Stimulated activated CD8-positive, alpha-beta memory T cell treated with anti-CD3 and anti-CD28 coated beads, Interleukin-15, amount 100 ng/mL, for 48 hours (primary cell): ENCODE data around the gene TAGLN2.
A peak's percentile ranks its signal among the peaks of the same experiment; 100 is the strongest.
"Not testable (repeated sequence)": the region's sequence is repeated elsewhere in the genome, so short reads cannot be mapped to it uniquely, and the experiment has no call there.

Experiments used
- DNase-seq, 2 donors: peaks; one replicate each; pipeline ENCODE4 v3.0.0-alpha.2; 2020; ENCODE audit warnings: low read depth in 2 of 2

TAGLN2 gene

GRCh38 chr1:159900755-159901360, 24.4 kb downstream of the TAGLN2 start:
- DNase-seq = no peak

- DNase-seq = no peak
Observed at GRCh38 chr1:159900086-159900680, 25.1 kb downstream of the TAGLN2 start, which contains the start of gene CFAP45. Gene CFAP45 (minus strand): TSS chr1:159900165. CDS start chr1:159900098, 67 bp downstream.

- not testable (repeated sequence) for DNase-seq
Observed at GRCh38 chr1:159899634-159900033, 25.7 kb downstream of the TAGLN2 start.

- no peak for DNase-seq
Observed at GRCh38 chr1:159898527-159898926, 26.8 kb downstream of the TAGLN2 start.

- no peak for DNase-seq
Observed at GRCh38 chr1:159897962-159898361, 27.3 kb downstream of the TAGLN2 start.

- DNase-seq = no peak
Observed at GRCh38 chr1:159896546-159896930, 28.8 kb downstream of the TAGLN2 start.

- no peak for DNase-seq
Observed at GRCh38 chr1:159895836-159896545, 29.3 kb downstream of the TAGLN2 start.

- no peak for DNase-seq
Observed at GRCh38 chr1:159895286-159895685, 30.0 kb downstream of the TAGLN2 start.

GRCh38 chr1:159892944-159893343, 32.4 kb downstream of the TAGLN2 start:
- DNase-seq = no peak

GRCh38 chr1:159891275-159892157, 33.8 kb downstream of the TAGLN2 start:
- peak; percentile 60 to 64 for DNase-seq

GRCh38 chr1:159890390-159890789, 34.9 kb downstream of the TAGLN2 start:
- no peak for DNase-seq

- no peak for DNase-seq
Observed at GRCh38 chr1:159889821-159890252, 35.5 kb downstream of the TAGLN2 start.

- DNase-seq = no peak
Observed at GRCh38 chr1:159889202-159889601, 36.1 kb downstream of the TAGLN2 start.

- DNase-seq = no peak
Observed at GRCh38 chr1:159884296-159884695, 41.0 kb downstream of the TAGLN2 start.

- DNase-seq = no peak
Observed at GRCh38 chr1:159883134-159883533, 42.2 kb downstream of the TAGLN2 start.

GRCh38 chr1:159882527-159882862, 42.8 kb downstream of the TAGLN2 start:
- no peak for DNase-seq

GRCh38 chr1:159881622-159882526, 43.4 kb downstream of the TAGLN2 start:
- no peak for DNase-seq

- no peak for DNase-seq
Observed at GRCh38 chr1:159880430-159880829, 44.9 kb downstream of the TAGLN2 start.

GRCh38 chr1:159879977-159880376, 45.3 kb downstream of the TAGLN2 start:
- no peak for DNase-seq

- no peak for DNase-seq
Observed at GRCh38 chr1:159879136-159879535, 46.2 kb downstream of the TAGLN2 start.
